DMS79 treated with DMSO at 0.1 percent for 48 hours (cell line): ENCODE measurements around the gene ADIPOQ.
"Not testable (repeated sequence)": the region's sequence is repeated elsewhere in the genome, so short reads cannot be mapped to it uniquely, and the experiment has no call there.

ENCODE experiments used
- DNase-seq: peaks from one replicate; lab custom pipeline; 2025; lab: John Stamatoyannopoulos, UW

Gene ADIPOQ

GRCh38 chr3:186870421-186871201 is 28.1 kb downstream of the ADIPOQ start:
- no peak for DNase-seq

- no peak for DNase-seq
Observed at GRCh38 chr3:186871403-186871924, 29.0 kb downstream of the ADIPOQ start.

DNA sequence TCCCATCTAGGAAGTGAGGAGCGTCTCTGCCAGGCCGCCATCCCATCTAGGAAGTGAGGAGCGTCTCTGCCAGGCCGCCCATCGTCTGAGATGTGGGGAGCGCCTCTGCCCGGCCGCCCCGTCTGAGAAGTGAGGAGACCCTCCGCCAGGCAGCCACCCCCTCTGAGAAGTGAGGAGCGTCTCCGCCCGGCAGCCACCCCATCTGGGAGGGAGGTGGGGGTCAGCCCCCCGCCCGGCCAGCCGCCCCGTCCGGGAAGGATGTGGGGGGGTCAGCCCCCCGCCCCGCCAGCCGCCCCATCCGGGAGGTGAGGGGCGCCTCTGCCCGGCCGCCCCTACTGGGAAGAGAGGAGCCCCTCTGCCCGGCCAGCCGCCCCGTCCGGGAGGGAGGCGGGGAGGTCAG is 31.3 kb downstream of the ADIPOQ start:
- not testable (repeated sequence) for DNase-seq

GRCh38 chr3:186874216-186874615 is 31.7 kb downstream of the ADIPOQ start:
- DNase-seq, result not testable (repeated sequence)

- not testable (repeated sequence) for DNase-seq
Observed at GRCh38 chr3:186874841-186875240, 32.3 kb downstream of the ADIPOQ start.

- DNase-seq, result no peak
Observed at GRCh38 chr3:186875708-186876107, 33.2 kb downstream of the ADIPOQ start.

DNA sequence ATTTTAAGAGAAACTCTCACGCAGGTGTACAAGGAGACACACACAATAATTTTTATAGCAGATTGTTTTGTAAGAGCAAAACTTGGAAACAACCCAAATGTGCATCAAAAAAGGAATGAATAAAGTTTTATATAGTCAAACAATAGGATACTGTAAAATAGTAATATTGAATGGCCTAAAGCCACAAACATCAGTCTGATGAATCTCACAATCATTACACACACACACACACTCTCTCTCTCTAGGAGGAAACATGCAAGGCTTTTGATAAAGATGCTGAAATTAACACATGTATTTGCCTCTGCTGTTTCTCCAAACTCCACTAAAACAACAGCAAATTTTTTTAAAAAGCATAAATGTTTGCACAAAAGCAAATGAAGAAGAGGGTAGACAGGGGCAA is 37.3 kb downstream of the ADIPOQ start:
- no peak for DNase-seq

- DNase-seq, result no peak
Observed at GRCh38 chr3:186880406-186880805, 37.9 kb downstream of the ADIPOQ start.

DNA sequence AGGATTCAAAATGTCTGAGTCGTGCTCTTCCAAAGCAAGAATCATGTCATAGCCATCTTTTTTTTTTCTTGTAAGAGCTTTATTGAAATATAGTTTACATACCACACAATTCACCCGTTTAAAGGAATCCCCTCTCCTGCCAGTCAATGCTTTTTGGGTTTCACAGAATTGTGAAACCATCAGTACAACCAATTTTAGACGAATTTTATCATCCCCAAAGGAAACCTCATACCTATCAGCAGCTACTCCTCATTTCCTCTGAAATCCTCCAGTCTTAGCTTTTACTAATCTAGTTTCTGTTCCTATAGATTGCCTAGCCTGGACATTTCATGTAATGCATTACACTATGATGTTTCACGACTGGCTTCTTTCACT is 39.6 kb downstream of the ADIPOQ start:
- DNase-seq, result no peak

GRCh38 chr3:186882881-186883685 is 40.6 kb downstream of the ADIPOQ start:
- DNase-seq, result no peak

GRCh38 chr3:186883686-186884058 is 41.2 kb downstream of the ADIPOQ start:
- no peak for DNase-seq

GRCh38 chr3:186884868-186885267 is 42.4 kb downstream of the ADIPOQ start:
- DNase-seq, result not testable (repeated sequence)

DNA sequence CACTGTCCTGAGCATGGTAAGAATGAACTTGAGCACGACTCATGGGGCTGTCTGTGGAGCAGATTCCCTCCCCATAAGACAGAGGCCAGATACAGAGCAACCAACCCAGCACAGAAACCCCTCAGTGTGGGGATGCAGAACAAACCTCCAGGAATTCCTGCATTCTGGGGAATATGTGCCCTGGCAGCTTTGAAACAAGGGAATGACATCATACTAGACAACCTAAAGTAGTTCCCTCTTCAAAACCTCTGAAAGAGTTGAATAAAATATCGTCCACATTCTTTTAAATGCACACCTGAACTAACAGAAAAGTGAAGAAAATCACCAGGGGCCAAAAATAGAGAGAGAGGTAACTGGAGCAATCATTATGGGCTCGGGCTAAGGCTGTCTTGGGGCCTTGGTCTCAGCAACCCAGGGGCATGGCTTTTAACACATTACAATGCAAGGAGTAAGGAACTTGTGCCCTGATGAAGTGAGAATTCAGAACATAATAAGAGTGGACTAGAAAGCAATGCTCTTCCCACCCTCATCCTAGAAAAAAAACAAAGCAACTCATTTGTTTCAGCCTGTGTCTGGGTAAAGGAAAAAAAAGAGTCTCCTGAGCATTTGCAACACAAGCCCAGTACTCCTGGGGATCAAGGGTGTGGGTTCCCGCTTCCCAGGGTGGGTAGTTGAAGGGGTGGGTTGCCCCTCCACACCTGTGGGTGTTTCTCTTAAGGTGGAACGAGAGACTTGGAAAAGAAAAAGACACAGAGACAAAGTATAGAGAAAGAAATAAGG is 43.9 kb downstream of the ADIPOQ start:
- no peak for DNase-seq

- not testable (repeated sequence) for DNase-seq
Observed at GRCh38 chr3:186887507-186887938, 45.0 kb downstream of the ADIPOQ start.

GRCh38 chr3:186888569-186888968 is 46.1 kb downstream of the ADIPOQ start:
- no peak for DNase-seq

GRCh38 chr3:186889698-186890097 is 47.2 kb downstream of the ADIPOQ start:
- not testable (repeated sequence) for DNase-seq

DNA sequence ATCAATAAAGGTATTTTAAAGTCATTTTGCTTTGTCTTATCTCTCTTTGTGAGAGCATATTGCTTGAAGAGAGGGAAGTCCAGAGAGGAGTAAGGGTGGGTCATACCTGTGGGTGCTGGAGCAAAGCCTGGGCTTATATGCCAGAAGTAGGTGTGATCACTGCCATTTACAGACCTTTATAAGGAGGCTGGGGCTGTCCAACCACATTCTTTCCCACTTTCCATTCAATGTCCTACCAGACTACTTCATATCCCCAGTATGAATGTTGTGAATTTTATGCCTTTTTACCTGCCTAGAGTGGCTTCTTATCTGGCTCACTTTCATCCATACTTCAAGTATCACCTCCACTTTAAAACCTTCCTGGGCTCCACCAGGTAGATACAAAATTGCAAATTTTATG is 48.4 kb downstream of the ADIPOQ start:
- no peak for DNase-seq

GRCh38 chr3:186893071-186893470 is 50.6 kb downstream of the ADIPOQ start:
- not testable (repeated sequence) for DNase-seq

DNA sequence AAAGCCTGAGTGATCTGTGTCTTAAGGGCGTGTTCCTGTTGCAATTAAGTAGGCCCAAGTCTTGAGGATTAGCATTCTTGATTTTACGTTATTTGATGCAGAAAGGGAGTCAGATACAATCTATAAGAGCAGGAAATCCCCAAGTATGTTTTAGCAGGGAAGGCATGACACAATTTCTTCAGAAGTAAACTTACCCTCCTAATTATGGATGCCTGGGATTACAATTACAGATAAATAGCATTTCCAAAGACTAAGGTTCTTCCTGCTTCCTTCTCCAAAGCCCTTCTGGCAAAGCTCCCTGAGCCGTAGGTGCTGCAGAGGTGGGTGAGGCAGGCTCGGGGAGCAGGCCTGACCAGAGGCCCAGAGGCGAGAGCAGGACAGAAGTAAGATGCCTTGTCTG is 52.9 kb downstream of the ADIPOQ start:
- no peak for DNase-seq

GRCh38 chr3:186896006-186896405 is 53.5 kb downstream of the ADIPOQ start:
- no peak for DNase-seq

GRCh38 chr3:186896875-186897274 is 54.4 kb downstream of the ADIPOQ start:
- DNase-seq, result no peak

DNA sequence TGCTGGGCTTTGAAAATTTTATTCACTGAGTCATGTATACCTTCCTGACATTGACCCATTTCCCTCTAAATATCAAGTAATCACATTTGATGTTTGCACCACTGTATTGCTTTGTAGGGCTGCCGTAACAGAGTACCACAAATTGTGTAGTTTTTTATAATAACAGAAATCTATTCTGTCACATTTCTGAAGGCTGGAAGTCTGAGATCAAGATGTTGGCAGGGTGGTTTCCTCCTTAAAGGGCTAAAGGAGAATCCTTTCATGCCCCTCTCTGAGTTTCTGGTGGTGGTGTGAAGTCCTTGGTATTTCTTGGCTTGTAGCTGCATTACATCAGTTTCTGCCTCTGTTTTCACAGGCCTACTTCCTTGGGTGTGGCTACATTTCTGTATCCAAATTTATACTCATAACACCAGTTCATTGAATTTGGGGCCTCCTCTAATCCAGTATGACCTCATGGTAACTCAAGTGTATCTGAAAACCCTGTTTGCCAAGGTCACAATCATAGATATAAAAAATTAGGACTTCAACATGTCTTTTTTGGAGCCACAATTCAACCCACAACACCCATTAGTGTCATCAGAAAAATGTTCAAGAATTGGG is 58.7 kb downstream of the ADIPOQ start:
- DNase-seq, result no peak
